HG02623 (cell line): ENCODE measurements around the gene TBK1.
"Not testable (repeated sequence)": the region's sequence is repeated elsewhere in the genome, so short reads cannot be mapped to it uniquely, and the experiment has no call there.

ENCODE experiments used
- ATAC-seq: cut with Tn5 transposase; IDR thresholded peaks from one replicate; pipeline ENCODE4 v1.9.1; 2021; ENCODE audit warnings: moderate library complexity; ENCODE audit not compliant: unreplicated experiment

TBK1 gene

DNA sequence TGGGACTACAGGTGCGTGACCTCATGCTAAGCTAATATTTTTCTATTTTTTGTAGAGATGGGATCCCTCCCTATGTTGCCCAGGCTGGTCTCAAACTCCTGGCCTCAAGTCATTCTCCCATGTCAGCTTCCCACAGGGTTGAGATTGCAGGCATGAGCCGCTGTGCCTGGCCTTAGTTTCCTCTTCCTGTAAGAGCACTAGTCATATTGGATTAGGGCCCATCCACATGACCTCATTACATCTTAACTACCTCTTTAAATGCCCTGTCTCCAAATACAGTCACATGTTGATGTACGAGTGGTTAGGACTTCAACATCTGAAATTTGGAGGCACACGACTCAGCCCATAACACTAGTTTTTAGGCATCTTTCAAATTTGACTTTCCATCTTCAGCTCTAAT is 86.2 kb downstream of the TBK1 start:
- no peak for ATAC-seq

DNA sequence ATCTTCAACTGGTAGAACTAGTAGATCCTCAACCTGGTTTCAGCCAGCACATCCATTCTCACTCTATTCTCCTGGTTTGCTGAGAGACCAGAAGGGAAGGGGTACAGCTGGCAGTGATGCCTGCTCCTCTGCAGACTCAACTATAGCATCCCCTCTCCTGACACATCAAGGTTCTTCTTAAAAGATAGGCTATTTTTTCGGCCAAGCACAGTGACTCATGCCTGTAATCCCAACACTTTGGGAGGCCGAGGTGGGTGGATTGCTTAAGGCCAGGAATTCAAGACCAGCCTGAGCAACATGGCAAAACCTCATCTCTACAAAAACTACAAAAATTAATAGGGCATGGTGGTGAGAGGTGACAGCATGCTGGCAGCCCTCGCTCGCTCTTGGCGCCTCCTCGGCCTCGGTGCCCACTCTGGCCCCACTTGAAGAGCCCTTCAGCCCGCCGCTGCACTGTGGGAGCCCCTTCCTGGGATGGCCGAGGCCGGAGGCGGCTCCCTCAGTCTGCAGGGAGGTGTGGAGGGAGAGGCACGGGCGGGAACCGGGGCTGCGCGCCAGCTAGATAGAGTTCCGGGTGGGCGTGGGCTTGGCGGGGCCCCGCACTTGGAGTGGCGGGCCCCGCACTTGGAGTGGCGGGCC is 90.6 kb downstream of the TBK1 start:
- not testable (repeated sequence) for ATAC-seq

DNA sequence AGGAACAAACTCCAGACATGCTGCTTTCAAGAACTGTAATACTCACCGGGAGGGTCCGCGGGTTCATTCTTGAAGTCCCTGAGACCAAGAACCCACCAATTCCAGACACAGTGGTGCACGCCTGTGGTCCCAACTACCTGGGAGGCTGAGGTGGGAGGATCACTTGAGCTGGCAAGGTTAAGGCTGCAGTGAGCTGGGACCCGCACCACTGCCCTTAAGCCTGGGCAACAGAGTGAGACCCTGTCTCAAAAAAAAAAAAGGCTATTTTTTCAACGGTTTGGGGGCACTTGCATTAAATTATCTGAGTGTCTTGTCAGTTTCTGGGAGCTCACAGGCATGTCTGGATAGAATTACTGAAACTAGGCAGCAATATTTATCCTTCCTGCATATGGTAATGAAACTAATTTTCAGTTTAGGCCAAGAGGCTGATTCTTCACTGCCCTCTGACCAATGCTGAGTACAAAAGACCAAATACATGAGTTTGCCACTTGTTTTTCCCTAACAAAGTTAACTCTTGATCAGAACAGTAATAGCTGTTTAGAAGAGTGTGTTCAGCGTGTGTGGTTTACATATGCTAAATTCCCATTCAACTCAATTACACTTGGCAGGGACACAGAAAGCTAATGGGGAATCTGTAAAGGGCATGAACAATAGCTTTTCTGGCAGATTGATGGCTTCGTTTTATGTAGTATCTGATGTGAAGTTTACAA is 92.6 kb downstream of the TBK1 start:
- no peak for ATAC-seq

GRCh38 chr12:64545081-64545382 is 93.1 kb downstream of the TBK1 start:
- no peak for ATAC-seq

GRCh38 chr12:64549108-64549507 is 97.2 kb downstream of the TBK1 start:
- no peak for ATAC-seq

GRCh38 chr12:64550755-64551154 is 98.8 kb downstream of the TBK1 start:
- no peak for ATAC-seq

GRCh38 chr12:64551676-64552075 is 99.8 kb downstream of the TBK1 start:
- no peak for ATAC-seq
